IMR-90 (cell line): Measurements from ENCODE around the gene AKAP9. TPM values are rescaled to one million over a fixed set of nuclear protein-coding genes. Genes with fewer than 3 reads are reported as not detected.

Experiments used
- ATAC-seq: fragments of 200-7000 bp; cut with Tn5 transposase; 2 replicates; pipeline ENCODE4 v1.9.1; 2020; ENCODE audit warnings: low read depth, mild to moderate bottlenecking, moderate library complexity
- BruUV-seq: library from RNA; stranded (reverse); fragments of 400-500 nt; replicated peaks from 2 replicates; lab custom pipeline; 2021; lab: Mats Ljungman, UMichigan
- CTCF ChIA-PET: fragments of 300-600 bp; formaldehyde crosslinking; extraction: SDS; loops from one replicate; lab custom pipeline; 2021; ENCODE audit warnings: antibody characterized with exemption; lab: Yijun Ruan, JAX
- POLR2A ChIA-PET: fragments of 300-600 bp; sonication (Branson Sonifier 250); formaldehyde crosslinking; loops from one replicate; lab custom pipeline; 2022; ENCODE audit warnings: antibody characterized with exemption; ENCODE audit not compliant: unreplicated experiment; lab: Charles Lee
- DNase-seq: peaks from one replicate; pipeline ENCODE4 v3.0.0; 2013
- H2AFZ ChIP-seq: replicated peaks from 2 replicates; pipeline ENCODE3; 2013; ENCODE audit warnings: low read length, mild to moderate bottlenecking; ENCODE audit not compliant: poor library complexity
- H2AK5ac ChIP-seq: 2 replicates; pipeline ENCODE4 v1.6.1; 2013; ENCODE audit warnings: low read depth, low read length, inconsistent platforms
- H2AK9ac ChIP-seq: replicated peaks from 2 replicates; pipeline ENCODE3; 2013; ENCODE audit warnings: mild to moderate bottlenecking, low read depth, low read length, moderate library complexity; ENCODE audit not compliant: poor library complexity
- H2BK120ac ChIP-seq: 2 replicates; pipeline ENCODE4 v1.6.1; 2013; ENCODE audit warnings: low read depth, low read length, inconsistent platforms
- H2BK15ac ChIP-seq: 3 replicates; pipeline ENCODE4 v1.6.1; 2013; ENCODE audit warnings: low read depth, low read length, inconsistent platforms
- H2BK20ac ChIP-seq: 2 replicates; pipeline ENCODE4 v1.6.1; 2013; ENCODE audit warnings: low read depth, mild to moderate bottlenecking, inconsistent platforms, low read length, moderate library complexity
- H2BK5ac ChIP-seq: 2 replicates; pipeline ENCODE4 v1.6.1; 2013; ENCODE audit warnings: mild to moderate bottlenecking, low read depth, low read length, inconsistent platforms; ENCODE audit not compliant: poor library complexity, severe bottlenecking
- H3K14ac ChIP-seq: replicated peaks from 2 replicates; pipeline ENCODE4 v1.6.1; 2013; ENCODE audit warnings: low read depth, low read length, inconsistent platforms
- H3K18ac ChIP-seq: 2 replicates; pipeline ENCODE4 v1.6.1; 2013; ENCODE audit warnings: low read depth, low read length, control low read depth
- H3K23ac ChIP-seq: 2 replicates; pipeline ENCODE4 v1.6.1; 2013; ENCODE audit warnings: low read depth, low read length, inconsistent platforms
- H3K27ac ChIP-seq: 2 replicates; pipeline ENCODE4 v1.5.1; 2013; ENCODE audit warnings: mild to moderate bottlenecking, control low read depth, low read length; ENCODE audit not compliant: insufficient read depth
- H3K27me3 ChIP-seq: 2 replicates; pipeline ENCODE4 v1.6.1; 2013; ENCODE audit warnings: low read length; ENCODE audit not compliant: control insufficient read depth, insufficient read depth
- H3K36me3 ChIP-seq: 2 replicates; pipeline ENCODE4 v1.6.1; 2013; ENCODE audit warnings: low read length, mixed read lengths; ENCODE audit not compliant: control insufficient read depth, insufficient read depth
- H3K4ac ChIP-seq: 2 replicates; pipeline ENCODE4 v1.6.1; 2013; ENCODE audit warnings: low read depth, low read length, inconsistent platforms
- H3K4me1 ChIP-seq: 2 replicates; pipeline ENCODE4 v1.6.1; 2013; ENCODE audit warnings: low read length, mixed read lengths; ENCODE audit not compliant: control insufficient read depth, insufficient read depth
- H3K4me2 ChIP-seq: 2 replicates; pipeline ENCODE4 v1.6.1; 2013; ENCODE audit warnings: low read depth, mild to moderate bottlenecking, control low read depth, low read length, moderate library complexity
- H3K4me3 ChIP-seq: 2 replicates; pipeline ENCODE4 v1.5.1; 2013; ENCODE audit warnings: low read depth, mild to moderate bottlenecking, control low read depth, low read length, moderate library complexity; ENCODE audit not compliant: insufficient read depth
- H3K56ac ChIP-seq: 2 replicates; pipeline ENCODE4 v1.6.1; 2013; ENCODE audit warnings: low read length, inconsistent platforms; ENCODE audit not compliant: insufficient read depth; ENCODE audit errors: extremely low read depth
- H3K79me1 ChIP-seq, 2 experiments: 2 replicates each; pipeline ENCODE4 v1.6.1; 2013; ENCODE audit warnings: low read length in 2 of 2, inconsistent platforms in 1 of 2, low read depth in 1 of 2
- H3K9ac ChIP-seq: 2 replicates; pipeline ENCODE4 v1.6.1; 2013; ENCODE audit warnings: low read depth, low read length, control low read depth
- H3K9me1 ChIP-seq: 2 replicates; pipeline ENCODE4 v1.6.1; 2013; ENCODE audit warnings: low read length, inconsistent platforms; ENCODE audit not compliant: insufficient read depth
- H3K9me3 ChIP-seq: 2 replicates; pipeline ENCODE4 v1.6.1; 2013; ENCODE audit warnings: low read length; ENCODE audit not compliant: control insufficient read depth, insufficient read depth
- H4K20me1 ChIP-seq: 2 replicates; pipeline ENCODE4 v1.6.1; 2013; ENCODE audit warnings: low read length, inconsistent platforms; ENCODE audit not compliant: insufficient read depth
- H4K5ac ChIP-seq: 2 replicates; pipeline ENCODE4 v1.6.1; 2013; ENCODE audit warnings: mild to moderate bottlenecking, low read depth, low read length, control low read depth
- H4K8ac ChIP-seq, 2 experiments: 2 replicates each; pipeline ENCODE4 v1.6.1; 2013; ENCODE audit warnings: low read depth in 2 of 2, low read length in 2 of 2, control low read depth in 1 of 2, inconsistent platforms in 1 of 2
- H4K91ac ChIP-seq: 2 replicates; pipeline ENCODE4 v1.6.1; 2013; ENCODE audit warnings: low read depth, low read length, inconsistent platforms; ENCODE audit not compliant: insufficient read depth
- BHLHE40 ChIP-seq: fragments of 150-350 bp; IDR thresholded peaks from 2 replicates; pipeline ENCODE4 v1.6.1; 2016; ENCODE audit warnings: mild to moderate bottlenecking, low read depth, low read length
- CEBPB ChIP-seq: IDR thresholded peaks from 2 replicates; pipeline ENCODE4 v1.6.1; 2012; ENCODE audit warnings: low read depth, low read length, improper control_type of control experiment
- CHD1 ChIP-seq: IDR thresholded peaks from 2 replicates; pipeline ENCODE4 v1.6.1; 2012; ENCODE audit warnings: low read depth, low read length, improper control_type of control experiment
- FOS ChIP-seq: fragments of 150-350 bp; IDR thresholded peaks from 2 replicates; pipeline ENCODE4 v1.6.1; 2016; ENCODE audit warnings: low read depth, low read length
- MAFK ChIP-seq: IDR thresholded peaks from 2 replicates; pipeline ENCODE4 v1.6.1; 2012; ENCODE audit warnings: low read depth, low read length, improper control_type of control experiment
- MAZ ChIP-seq: IDR thresholded peaks from 2 replicates; pipeline ENCODE4 v1.6.1; 2012; ENCODE audit warnings: low read depth, mild to moderate bottlenecking, low read length, improper control_type of control experiment, moderate library complexity, borderline replicate concordance
- MXI1 ChIP-seq: IDR thresholded peaks from 2 replicates; pipeline ENCODE4 v1.6.1; 2012; ENCODE audit warnings: low read depth, mild to moderate bottlenecking, low read length, moderate library complexity, borderline replicate concordance
- NFE2L2 ChIP-seq: fragments of 150-350 bp; IDR thresholded peaks from 2 replicates; pipeline ENCODE4 v1.6.1; 2016; ENCODE audit warnings: low read depth, mild to moderate bottlenecking, low read length
- POLR2A ChIP-seq: IDR thresholded peaks from 2 replicates; pipeline ENCODE4 v1.6.1; 2012; ENCODE audit warnings: mild to moderate bottlenecking, low read depth, low read length
- RAD21 ChIP-seq: IDR thresholded peaks from 2 replicates; pipeline ENCODE4 v1.6.1; 2012; ENCODE audit warnings: low read length, improper control_type of control experiment
- RCOR1 ChIP-seq: IDR thresholded peaks from 2 replicates; pipeline ENCODE4 v1.6.1; 2012; ENCODE audit warnings: mild to moderate bottlenecking, low read length, improper control_type of control experiment; ENCODE audit not compliant: insufficient replicate concordance
- SMC3 ChIP-seq: fragments of 150-350 bp; IDR thresholded peaks from 2 replicates; pipeline ENCODE4 v1.6.1; 2016; ENCODE audit warnings: low read depth, mild to moderate bottlenecking, antibody characterized with exemption, low read length, moderate library complexity
- WGBS, 2 experiments: methylation state at CpG; one replicate each; pipeline versions ENCODE4 v1.1.5 to v1.1.7; 2013; ENCODE audit warnings: missing lambda C conversion rate in 2 of 2; ENCODE audit not compliant: insufficient read length in 1 of 2; ENCODE audit errors: extremely low coverage in 2 of 2; 5-methylcytosine and 5-hydroxymethylcytosine counted together
- dilution Hi-C: fragments of 300-500 bp; cut with HindIII; formaldehyde crosslinking; loops from one replicate; pipeline ENCODE4 v1.14.3; 2018; ENCODE audit warnings: low sequenced_read_pairs; ENCODE audit not compliant: unreplicated experiment
- in situ Hi-C: fragments of 300-500 bp; cut with MboI; formaldehyde crosslinking; loops from 3 replicates; pipeline ENCODE4 v1.14.3; 2019; ENCODE audit warnings: low sequenced_read_pairs, inconsistent platforms, mixed read lengths
- intact Hi-C: fragments of 100-400 bp; cut with micrococcal nuclease; formaldehyde crosslinking; loops from 2 replicates; pipeline ENCODE4 v1.10.0; 2022
- polyA plus RNA-seq, 3 experiments: library from polyadenylated mRNA; depleted of rRNA; stranded (reverse); fragments of >200 nt; gene quantifications; 2 replicates each; pipeline ENCODE4 v1.2.3, GENCODE V29; 2012; ENCODE audit warnings: low replicate concordance in 1 of 3
- total RNA-seq: library from RNA; depleted of rRNA; stranded (reverse); fragments of >200 nt; gene quantifications from 2 replicates; pipeline ENCODE4 v1.2.3, GENCODE V29; 2012
- TF ChIP-seq, protein P1 (sequence below): conservative IDR thresholded peaks from 2 replicates; pipeline ENCODE4 v1.5.1; 2012; ENCODE audit warnings: mild to moderate bottlenecking, low read depth, low read length, improper control_type of control experiment
- TF ChIP-seq, protein P2 (sequence below): fragments of 150-350 bp; IDR thresholded peaks from 2 replicates; pipeline ENCODE4 v1.6.1; 2016; ENCODE audit warnings: low read depth, mild to moderate bottlenecking, low read length, moderate library complexity, borderline replicate concordance
- TF ChIP-seq, protein P3 (sequence below): fragments of 150-350 bp; IDR thresholded peaks from 2 replicates; pipeline ENCODE4 v1.6.1; 2017; ENCODE audit warnings: mild to moderate bottlenecking, antibody characterized with exemption, low read length, low read depth

AKAP9 gene
- total and polyA plus RNA-seq, 2 of the 4 experiments (the other 2 are of a cell fraction), result 9.7 to 25.3 TPM

DNA sequence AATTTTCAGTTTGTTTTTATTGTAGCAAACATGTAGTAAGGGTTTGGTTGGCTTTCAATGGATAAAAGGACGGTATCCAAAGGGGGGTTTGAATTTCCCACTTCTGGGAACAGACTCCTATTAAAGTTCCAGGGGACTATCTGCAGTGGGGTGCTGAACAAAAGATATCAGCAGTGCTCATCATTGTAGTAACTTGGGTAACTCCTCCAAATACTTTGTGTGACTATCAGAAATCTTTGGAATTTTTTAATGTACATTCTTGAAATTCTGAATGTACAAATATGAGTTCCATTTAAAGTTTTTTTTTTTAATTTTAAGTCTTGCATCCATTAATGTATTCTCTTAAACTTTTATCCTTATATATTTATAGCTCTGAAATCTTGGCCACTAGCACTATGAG is 151.5 kb downstream of the AKAP9 start:
- Histone ChIP-seq H4K8ac (no peak overlapping the region), H4K5ac (no peak overlapping the region), H2BK120ac (no peak overlapping the region), H3K9ac (no peak overlapping the region), H4K91ac (no peak overlapping the region), H3K79me1 (no peaks in the 10 kb centered on the region), H2AK9ac (no peak overlapping the region), H3K36me3 (peaks cover 23% of the 10 kb centered on the region), H3K14ac (no peak overlapping the region), H2BK5ac (no peak overlapping the region), H4K20me1 (no peaks in the 10 kb centered on the region), H3K23ac (no peak overlapping the region), H3K4me1 (no peaks in the 10 kb centered on the region), H3K9me3 (no peaks in the 10 kb centered on the region; the same call in 1 of the 2 replicates), H3K27ac (no peak overlapping the region; the same call in 1 of the 2 replicates), H3K4me2 (no peak overlapping the region), H2BK15ac (no peak overlapping the region), H2AK5ac (no peak overlapping the region), H2AFZ (no peak overlapping the region), H3K9me1 (no peaks in the 10 kb centered on the region), H3K4me3 (no peak overlapping the region), H3K18ac (no peak overlapping the region), H3K27me3 (no peaks in the 10 kb centered on the region), H3K56ac (no peak overlapping the region), H3K4ac (no peak overlapping the region), H2BK20ac (no peak overlapping the region)
- DNase-seq, result peak; percentile 3
- WGBS, 2 experiments, result no CpG with 5 or more reads among the region's 1 CpG
- CTCF ChIA-PET, result interaction anchor here (0.9 to 1.5 kb wide), 2 partner anchors 28 to 42 kb away, joined by 3 read pairs; partner anchors contain the start of gene CYP51A1
- dilution Hi-C loops (no loop called here), in situ Hi-C loops (no loop called here), intact Hi-C loops (no loop called here)
- ATAC-seq, result peak; percentile 74
- BruUV-seq, result no TSS peak
- POLR2A ChIA-PET, result no interaction called here
- TF ChIP-seq, protein P1, sequence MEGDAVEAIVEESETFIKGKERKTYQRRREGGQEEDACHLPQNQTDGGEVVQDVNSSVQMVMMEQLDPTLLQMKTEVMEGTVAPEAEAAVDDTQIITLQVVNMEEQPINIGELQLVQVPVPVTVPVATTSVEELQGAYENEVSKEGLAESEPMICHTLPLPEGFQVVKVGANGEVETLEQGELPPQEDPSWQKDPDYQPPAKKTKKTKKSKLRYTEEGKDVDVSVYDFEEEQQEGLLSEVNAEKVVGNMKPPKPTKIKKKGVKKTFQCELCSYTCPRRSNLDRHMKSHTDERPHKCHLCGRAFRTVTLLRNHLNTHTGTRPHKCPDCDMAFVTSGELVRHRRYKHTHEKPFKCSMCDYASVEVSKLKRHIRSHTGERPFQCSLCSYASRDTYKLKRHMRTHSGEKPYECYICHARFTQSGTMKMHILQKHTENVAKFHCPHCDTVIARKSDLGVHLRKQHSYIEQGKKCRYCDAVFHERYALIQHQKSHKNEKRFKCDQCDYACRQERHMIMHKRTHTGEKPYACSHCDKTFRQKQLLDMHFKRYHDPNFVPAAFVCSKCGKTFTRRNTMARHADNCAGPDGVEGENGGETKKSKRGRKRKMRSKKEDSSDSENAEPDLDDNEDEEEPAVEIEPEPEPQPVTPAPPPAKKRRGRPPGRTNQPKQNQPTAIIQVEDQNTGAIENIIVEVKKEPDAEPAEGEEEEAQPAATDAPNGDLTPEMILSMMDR, result no peak
- TF ChIP-seq, protein P2, sequence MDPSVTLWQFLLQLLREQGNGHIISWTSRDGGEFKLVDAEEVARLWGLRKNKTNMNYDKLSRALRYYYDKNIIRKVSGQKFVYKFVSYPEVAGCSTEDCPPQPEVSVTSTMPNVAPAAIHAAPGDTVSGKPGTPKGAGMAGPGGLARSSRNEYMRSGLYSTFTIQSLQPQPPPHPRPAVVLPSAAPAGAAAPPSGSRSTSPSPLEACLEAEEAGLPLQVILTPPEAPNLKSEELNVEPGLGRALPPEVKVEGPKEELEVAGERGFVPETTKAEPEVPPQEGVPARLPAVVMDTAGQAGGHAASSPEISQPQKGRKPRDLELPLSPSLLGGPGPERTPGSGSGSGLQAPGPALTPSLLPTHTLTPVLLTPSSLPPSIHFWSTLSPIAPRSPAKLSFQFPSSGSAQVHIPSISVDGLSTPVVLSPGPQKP, result no peak
- no peak for TF ChIP-seq RAD21
- TF ChIP-seq, protein P3, sequence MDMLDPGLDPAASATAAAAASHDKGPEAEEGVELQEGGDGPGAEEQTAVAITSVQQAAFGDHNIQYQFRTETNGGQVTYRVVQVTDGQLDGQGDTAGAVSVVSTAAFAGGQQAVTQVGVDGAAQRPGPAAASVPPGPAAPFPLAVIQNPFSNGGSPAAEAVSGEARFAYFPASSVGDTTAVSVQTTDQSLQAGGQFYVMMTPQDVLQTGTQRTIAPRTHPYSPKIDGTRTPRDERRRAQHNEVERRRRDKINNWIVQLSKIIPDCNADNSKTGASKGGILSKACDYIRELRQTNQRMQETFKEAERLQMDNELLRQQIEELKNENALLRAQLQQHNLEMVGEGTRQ, result no peak
- TF ChIP-seq CHD1, result no peak
- no peak for TF ChIP-seq MAFK
- TF ChIP-seq FOS, result no peak
- no peak for TF ChIP-seq RCOR1
- no peak for TF ChIP-seq MXI1
- TF ChIP-seq CEBPB, result no peak
- no peak for TF ChIP-seq POLR2A
- TF ChIP-seq NFE2L2, result no peak
- TF ChIP-seq SMC3, result no peak
- TF ChIP-seq MAZ, result no peak
- no peak for TF ChIP-seq BHLHE40
